Stomach (tissue), 9 donors: ENCODE data around the gene S1PR1. TPM values are rescaled to one million over a fixed set of nuclear protein-coding genes. Genes with fewer than 3 reads are reported as not detected.
"Not testable (repeated sequence)": the region's sequence is repeated elsewhere in the genome, so short reads cannot be mapped to it uniquely, and the experiment has no call there.

Experiments
- DNase-seq, 2 donors: peaks; one replicate each; pipeline versions ENCODE4 v3.0.0 to v3.0.0-alpha.2; 2013 to 2019
- H3K27ac ChIP-seq, 5 donors: fragments of 200-600 bp in 4 of 5; sonication (generic) in 4 of 5; one replicate each; pipeline ENCODE4 v1.5.1; 2013 to 2019; ENCODE audit warnings: mild to moderate bottlenecking in 1 of 5, moderate library complexity in 1 of 5
- H3K27me3 ChIP-seq, 3 donors: fragments of 200-600 bp; sonication (generic); one replicate each; pipeline ENCODE4 v1.5.1; 2017 to 2019; ENCODE audit warnings: mixed run types in 1 of 3
- H3K36me3 ChIP-seq, 4 donors: fragments of 200-600 bp; sonication (generic); 1 replicate in 3 of 4; 2 replicates in 1 of 4; pipeline ENCODE4 v1.5.1; 2016 to 2019
- H3K4me1 ChIP-seq, 4 donors: fragments of 200-600 bp; sonication (generic); one replicate each; pipeline ENCODE4 v1.5.1; 2016 to 2019
- H3K4me3 ChIP-seq, 4 donors: fragments of 200-600 bp; sonication (generic) in 3 of 4; one replicate each; pipeline ENCODE4 v1.5.1; 2016 to 2019; ENCODE audit warnings: mild to moderate bottlenecking in 1 of 4
- H3K9me3 ChIP-seq, 4 donors: fragments of 200-600 bp; sonication (generic); one replicate each; pipeline ENCODE4 v1.5.1; 2016 to 2019
- CTCF ChIP-seq, 7 experiments: fragments of 450-650 bp in 4 of 7; fragments of 200-600 bp in 3 of 7; sonication (generic) in 3 of 7; IDR thresholded peaks; one replicate each; pipeline ENCODE4 v1.5.1; 2016 to 2019; ENCODE audit warnings: antibody characterized with exemption in 7 of 7, control low read depth in 2 of 7, mild to moderate bottlenecking in 1 of 7
- EP300 ChIP-seq: sonication (generic); formaldehyde crosslinking; IDR thresholded peaks from one replicate; pipeline ENCODE4 v1.6.1; 2017; ENCODE audit warnings: antibody characterized with exemption
- POLR2A ChIP-seq, 4 donors: fragments of 450-650 bp; IDR thresholded peaks; one replicate each; pipeline ENCODE4 v1.6.1; 2016; ENCODE audit warnings: antibody characterized with exemption in 4 of 4, control low read depth in 2 of 4, mild to moderate bottlenecking in 1 of 4, moderate library complexity in 1 of 4
- POLR2AphosphoS5 ChIP-seq, 3 donors: sonication (generic); formaldehyde crosslinking; IDR thresholded peaks; one replicate each; pipeline ENCODE4 v1.6.1; 2016; ENCODE audit warnings: antibody characterized with exemption in 3 of 3
- WGBS, 5 donors: extraction: QIAGEN DNeasy Blood & Tissue Kit in 3 of 5; methylation state at CpG; one replicate each; pipeline versions ENCODE4 v1.1.5 to v1.1.7; 2013 to 2018; 5-methylcytosine and 5-hydroxymethylcytosine counted together
- intact Hi-C: fragments of 100-400 bp; cut with DNase I; formaldehyde crosslinking; loops from one replicate; pipeline ENCODE4 v1.15.1; 2023; ENCODE audit warnings: low total_unique reads
- polyA plus RNA-seq, 3 donors: library from polyadenylated mRNA; stranded (reverse); fragments of 200-250 nt; gene quantifications; one replicate each; pipeline ENCODE4 v1.2.3, GENCODE V29; 2013
- total RNA-seq, 5 donors: library from RNA; depleted of rRNA; stranded (reverse); fragments of >200 nt; gene quantifications; one replicate each; pipeline versions ENCODE4 v1.1.0 to v1.2.3, GENCODE V29; 2014 to 2016
- donor health status: healthy with polysubstance abuse.
- donor health status: Bipolar disorder and iron deficiency.
- donor health status: healthy.

S1PR1 gene
- total and polyA plus RNA-seq, 8 donors: 3.7 to 54.0 (median 10.0) TPM

- TF ChIP-seq EP300 (no peak), CTCF (IDR thresholded peaks at IDR 0.05) (no peak)
- Histone ChIP-seq H3K9me3 (no peaks in the 10 kb centered on the region), H3K36me3 (no peaks in the 10 kb centered on the region), H3K27me3 (no peaks in the 10 kb centered on the region), H3K4me3 (no peak overlapping the region), H3K27ac (no peak overlapping the region), H3K4me1 (no peaks in the 10 kb centered on the region)
- peak in 1 of 2 donors; percentile 76 for DNase-seq
- intact Hi-C loops: no loop called here
- WGBS, 5 donors: 30 to 53% (median 31%) methylated on average over 2 of the region's 2 CpGs
Observed at GRCh38 chr1:101216623-101217022, 20.2 kb upstream of the S1PR1 start.

GRCh38 chr1:101217148-101217547 lies 19.7 kb upstream of the S1PR1 start:
- intact Hi-C loops: no loop called here
- Histone ChIP-seq H3K4me1 (no peaks in the 10 kb centered on the region), H3K4me3 (no peak overlapping the region), H3K27ac (no peak overlapping the region), H3K36me3 (no peaks in the 10 kb centered on the region), H3K27me3 (no peaks in the 10 kb centered on the region), H3K9me3 (no peaks in the 10 kb centered on the region)
- 60 to 70% (median 65%) methylated on average over 3 of the region's 3 CpGs for WGBS, 5 donors
- no peak for DNase-seq
- TF ChIP-seq POLR2AphosphoS5 (IDR thresholded peaks at IDR 0.05) (no peak), EP300 (no peak), POLR2A (IDR thresholded peaks at IDR 0.05) (no peak), CTCF (IDR thresholded peaks at IDR 0.05) (no peak)

GRCh38 chr1:101218968-101219367 lies 17.9 kb upstream of the S1PR1 start:
- H3K9me3 ChIP-seq, DNase-seq, H3K27ac ChIP-seq, H3K4me3 ChIP-seq, intact Hi-C loops, H3K27me3 ChIP-seq, H3K36me3 ChIP-seq, H3K4me1 ChIP-seq: not testable (repeated sequence)
- 91 to 97% (median 92%) methylated on average over 6 of the region's 6 CpGs for WGBS, 5 donors

DNA sequence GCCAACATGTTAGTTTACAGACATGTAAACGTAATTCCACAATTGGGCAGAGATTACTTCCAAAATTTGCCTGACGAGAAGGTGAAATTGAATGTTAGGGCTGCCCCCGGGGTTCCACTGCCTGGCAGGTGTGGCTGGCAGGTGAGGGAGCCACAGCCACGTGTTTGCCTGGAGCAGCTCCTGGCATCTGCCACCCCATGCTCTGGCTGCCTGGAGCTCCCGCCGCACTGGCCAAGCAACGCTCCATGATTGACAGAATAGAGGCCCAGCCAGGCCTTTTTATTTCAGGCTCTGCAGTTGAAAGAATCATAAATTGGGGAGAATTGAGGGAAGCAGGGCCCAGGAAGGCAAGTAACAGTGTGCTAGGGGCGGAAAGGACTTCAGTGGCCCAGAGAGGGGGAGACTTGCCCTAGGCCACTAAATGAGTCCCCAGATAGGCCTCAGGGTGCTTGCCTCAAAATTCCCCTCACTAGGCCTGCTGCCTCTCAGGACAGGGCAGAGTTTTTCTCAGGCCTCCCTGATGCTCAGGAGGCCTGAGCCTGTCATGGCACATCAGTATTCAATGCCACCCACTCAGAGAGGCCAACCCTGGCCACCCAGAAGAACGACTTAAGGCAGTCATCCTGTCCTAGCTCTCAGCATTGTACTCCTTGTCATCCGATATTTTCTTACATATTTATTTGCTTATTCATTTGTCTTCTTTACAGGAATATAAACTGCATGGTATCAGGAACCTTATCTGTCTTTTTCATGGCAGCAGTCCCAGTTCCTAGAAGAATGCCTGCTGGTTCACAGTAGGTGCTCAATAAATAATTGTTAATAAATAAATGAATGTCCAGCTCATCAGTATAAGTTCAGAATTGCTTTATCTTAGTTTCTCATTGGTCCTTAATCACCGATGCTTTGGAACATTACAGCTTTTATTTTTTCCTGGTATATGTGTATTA lies 16.6 kb upstream of the S1PR1 start:
- Histone ChIP-seq H3K4me1 (no peaks in the 10 kb centered on the region), H3K9me3 (no peaks in the 10 kb centered on the region), H3K27me3 (no peaks in the 10 kb centered on the region), H3K27ac (no peak overlapping the region), H3K36me3 (no peaks in the 10 kb centered on the region), H3K4me3 (no peak overlapping the region)
- DNase-seq: no peak
- intact Hi-C loops: no loop called here
- no peak for TF ChIP-seq POLR2AphosphoS5 (IDR thresholded peaks at IDR 0.05)
- TF ChIP-seq CTCF (IDR thresholded peaks at IDR 0.05): no peak
- no peak for TF ChIP-seq EP300
- TF ChIP-seq POLR2A (IDR thresholded peaks at IDR 0.05): no peak
- WGBS, 5 donors: 76 to 83% (median 77%) methylated on average over 11 of the region's 11 CpGs

GRCh38 chr1:101220906-101221305 lies 15.9 kb upstream of the S1PR1 start:
- Histone ChIP-seq H3K27ac (no peak overlapping the region), H3K27me3 (no peaks in the 10 kb centered on the region), H3K4me3 (no peak overlapping the region), H3K36me3 (no peaks in the 10 kb centered on the region), H3K9me3 (no peaks in the 10 kb centered on the region), H3K4me1 (no peaks in the 10 kb centered on the region)
- TF ChIP-seq POLR2A (IDR thresholded peaks at IDR 0.05) (no peak), POLR2AphosphoS5 (IDR thresholded peaks at IDR 0.05) (no peak), EP300 (no peak), CTCF (IDR thresholded peaks at IDR 0.05) (no peak)
- 89 to 91% (median 90%) methylated on average over 4 of the region's 4 CpGs for WGBS, 5 donors
- no peak for DNase-seq
- intact Hi-C loops: no loop called here
